ENCODE results near the gene TSR3. TPM values are rescaled to one million over a fixed set of nuclear protein-coding genes. Genes with fewer than 3 reads are reported as not detected.
A peak's percentile ranks its signal among the peaks of the same experiment; 100 is the strongest.

Gene TSR3
- total RNA-seq, 3 donors from 2014 or later (not counting 1 experiment from before 2014, with no cell fraction given) = 29.4 to 34.7 (median 29.7) TPM

GRCh38 chr16:1381612-1382406 lies 30.1 kb upstream of the TSR3 start:
- no peak for DNase-seq
- H3K4me3 Mint-ChIP-seq = no peak overlapping the region
- no peaks in the 10 kb centered on the region for H3K9me3 Mint-ChIP-seq
- no peak overlapping the region for H3K27ac Mint-ChIP-seq
- peaks cover 22% of the 10 kb centered on the region for H3K36me3 ChIP-seq (ENCODE audit: control insufficient read depth, insufficient read depth, low read length)
- peaks cover 19% of the 10 kb centered on the region for H3K4me1 ChIP-seq (ENCODE audit: control insufficient read depth, insufficient read depth, low read length)
- no peak for ATAC-seq
- TF ChIP-seq CTCF (IDR thresholded peaks at IDR 0.05) = no peak
- no peaks in the 10 kb centered on the region for H3K27me3 ChIP-seq (ENCODE audit: control insufficient read depth, insufficient read depth, low read length)
- 82% methylated on average over 8 of the region's 9 CpGs for WGBS (ENCODE audit: insufficient coverage)
- H3K9me3 ChIP-seq (ENCODE audit: control insufficient read depth, insufficient read depth, low read length) = no peaks in the 10 kb centered on the region
- intact Hi-C loops (cut with micrococcal nuclease) = no loop called here
- no peak overlapping the region for H3K27ac ChIP-seq (ENCODE audit: low read length)
- H3K4me1 Mint-ChIP-seq = peaks cover 6 to 23% of the 10 kb centered on the region in 2 donors
- no peaks in the 10 kb centered on the region for H3K36me3 Mint-ChIP-seq
- no peak overlapping the region for H3K4me3 ChIP-seq (ENCODE audit: low read length)
- H3K27me3 Mint-ChIP-seq (ENCODE audit: low read depth in 2 of 2) = no peaks in the 10 kb centered on the region

DNA sequence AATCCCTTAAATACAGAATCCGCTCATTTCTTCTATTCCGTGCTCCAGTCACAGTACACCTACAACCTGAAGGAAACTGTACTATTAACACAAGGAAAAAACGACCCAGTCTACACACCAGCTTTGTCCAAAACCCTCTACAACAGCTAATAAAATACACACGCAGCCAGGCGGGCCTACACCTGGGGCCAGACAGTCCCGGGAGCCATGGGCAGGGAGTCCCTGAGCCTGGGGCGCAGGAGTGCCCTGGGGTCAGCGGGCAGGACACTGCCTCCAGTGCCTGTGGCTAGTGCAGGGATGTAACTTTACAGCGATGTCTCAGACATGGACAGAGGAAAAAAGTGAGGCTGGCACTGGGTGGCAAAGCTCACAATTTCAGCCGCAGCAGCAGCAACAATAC lies 28.5 kb upstream of the TSR3 start:
- H3K36me3 Mint-ChIP-seq = no peaks in the 10 kb centered on the region
- H3K4me3 Mint-ChIP-seq = peak overlapping the region; percentile 85
- H3K36me3 ChIP-seq (ENCODE audit: control insufficient read depth, insufficient read depth, low read length) = peaks cover 34% of the 10 kb centered on the region
- 92% methylated on average over 10 of the region's 10 CpGs for WGBS (ENCODE audit: insufficient coverage)
- no peaks in the 10 kb centered on the region for H3K9me3 ChIP-seq (ENCODE audit: control insufficient read depth, insufficient read depth, low read length)
- H3K27me3 Mint-ChIP-seq (ENCODE audit: low read depth in 2 of 2) = no peaks in the 10 kb centered on the region
- peak overlapping the region; percentile 56 to 68 for H3K27ac Mint-ChIP-seq
- intact Hi-C loops (cut with micrococcal nuclease) = no loop called here
- ATAC-seq (no peak), DNase-seq (no peak)
- no peak overlapping the region for H3K4me3 ChIP-seq (ENCODE audit: low read length)
- no peaks in the 10 kb centered on the region for H3K9me3 Mint-ChIP-seq
- H3K27me3 ChIP-seq (ENCODE audit: control insufficient read depth, insufficient read depth, low read length) = no peaks in the 10 kb centered on the region
- H3K4me1 ChIP-seq (ENCODE audit: control insufficient read depth, insufficient read depth, low read length) = peaks cover 19% of the 10 kb centered on the region
- peaks cover 6 to 28% of the 10 kb centered on the region in 2 donors for H3K4me1 Mint-ChIP-seq
- no peak for TF ChIP-seq CTCF (IDR thresholded peaks at IDR 0.05)
- H3K27ac ChIP-seq (ENCODE audit: low read length) = no peak overlapping the region

- DNase-seq (peak; percentile 67 to 78), ATAC-seq (peak; percentile 69 to 82 (median 73))
- Mint-ChIP-seq H3K36me3 (no peaks in the 10 kb centered on the region), H3K27ac (peak overlapping the region; percentile 79 to 90), H3K4me1 (peaks cover 6 to 28% of the 10 kb centered on the region in 2 donors), H3K9me3 (no peaks in the 10 kb centered on the region), H3K4me3 (peak overlapping the region; percentile 85), H3K27me3 (ENCODE audit: low read depth in 2 of 2) (no peaks in the 10 kb centered on the region)
- no peak for TF ChIP-seq CTCF (IDR thresholded peaks at IDR 0.05)
- no peaks in the 10 kb centered on the region for H3K9me3 ChIP-seq (ENCODE audit: control insufficient read depth, insufficient read depth, low read length)
- H3K27ac ChIP-seq (ENCODE audit: low read length) = no peak overlapping the region
- intact Hi-C loops (cut with micrococcal nuclease) = loop anchor here (2.0 to 5.0 kb wide), 2 partner anchors 38 to 71 kb away; partner anchors contain the start of gene UBE2I
- H3K4me1 ChIP-seq (ENCODE audit: control insufficient read depth, insufficient read depth, low read length) = peaks cover 19% of the 10 kb centered on the region
- no peaks in the 10 kb centered on the region for H3K27me3 ChIP-seq (ENCODE audit: control insufficient read depth, insufficient read depth, low read length)
- peaks cover 32% of the 10 kb centered on the region for H3K36me3 ChIP-seq (ENCODE audit: control insufficient read depth, insufficient read depth, low read length)
- 5% methylated on average over 94 of the region's 95 CpGs for WGBS (ENCODE audit: insufficient coverage)
- H3K4me3 ChIP-seq (ENCODE audit: low read length) = no peak overlapping the region
Observed at GRCh38 chr16:1379304-1380076, 27.8 kb upstream of the TSR3 start.
